GM18502 (cell line): ENCODE results near the gene MYOZ3.

Experiments
- ATAC-seq: cut with Tn5 transposase; IDR thresholded peaks from one replicate; pipeline ENCODE4 v1.9.1; 2021; ENCODE audit warnings: mild to moderate bottlenecking; ENCODE audit not compliant: unreplicated experiment, poor library complexity

Gene MYOZ3

GRCh38 chr5:150661086-150661485 lies at the start of gene MYOZ3:
Gene MYOZ3 (plus strand): TSS chr5:150661251. CDS start chr5:150662942, 1,691 bp downstream.
- ATAC-seq = no peak

- no peak for ATAC-seq
These were observed 48.6 kb upstream of the MYOZ3 start for GRCh38 chr5:150612405-150612804.

GRCh38 chr5:150612905-150613670 lies 48.0 kb upstream of the MYOZ3 start:
- ATAC-seq = no peak

- ATAC-seq = no peak
These were observed 46.9 kb upstream of the MYOZ3 start for GRCh38 chr5:150613991-150614660.

GRCh38 chr5:150614661-150615060 lies 46.4 kb upstream of the MYOZ3 start:
- no peak for ATAC-seq

GRCh38 chr5:150615141-150615699 lies 45.8 kb upstream of the MYOZ3 start:
- ATAC-seq = no peak

GRCh38 chr5:150616024-150616470 lies 45.0 kb upstream of the MYOZ3 start:
- no peak for ATAC-seq

GRCh38 chr5:150616506-150616905 lies 44.5 kb upstream of the MYOZ3 start:
- no peak for ATAC-seq

- ATAC-seq = no peak
These were observed 42.9 kb upstream of the MYOZ3 start for GRCh38 chr5:150618163-150618562.

- ATAC-seq = no peak
These were observed 42.3 kb upstream of the MYOZ3 start for GRCh38 chr5:150618588-150619281.

- ATAC-seq = no peak
These were observed 41.5 kb upstream of the MYOZ3 start for GRCh38 chr5:150619359-150620230.

- no peak for ATAC-seq
These were observed 39.8 kb upstream of the MYOZ3 start for GRCh38 chr5:150621301-150621700.

GRCh38 chr5:150622157-150622556 lies 38.9 kb upstream of the MYOZ3 start:
- no peak for ATAC-seq

GRCh38 chr5:150623152-150623877 lies 37.7 kb upstream of the MYOZ3 start:
- no peak for ATAC-seq

GRCh38 chr5:150623878-150624216 lies 37.2 kb upstream of the MYOZ3 start:
- ATAC-seq = no peak

- ATAC-seq = peak; percentile 37
These were observed 36.5 kb upstream of the MYOZ3 start for GRCh38 chr5:150624334-150625163.

- ATAC-seq = no peak
These were observed 35.9 kb upstream of the MYOZ3 start for GRCh38 chr5:150625164-150625535.
